HG03432 (cell line): ENCODE results near the gene BSDC1.

ENCODE experiments used
- ATAC-seq: cut with Tn5 transposase; IDR thresholded peaks from one replicate; pipeline ENCODE4 v1.9.1; 2021; ENCODE audit warnings: mild to moderate bottlenecking, moderate library complexity; ENCODE audit not compliant: unreplicated experiment

The BSDC1 gene

GRCh38 chr1:32394890-32395432 lies 720 bp upstream of the BSDC1 start:
- peak; percentile 2 for ATAC-seq

DNA sequence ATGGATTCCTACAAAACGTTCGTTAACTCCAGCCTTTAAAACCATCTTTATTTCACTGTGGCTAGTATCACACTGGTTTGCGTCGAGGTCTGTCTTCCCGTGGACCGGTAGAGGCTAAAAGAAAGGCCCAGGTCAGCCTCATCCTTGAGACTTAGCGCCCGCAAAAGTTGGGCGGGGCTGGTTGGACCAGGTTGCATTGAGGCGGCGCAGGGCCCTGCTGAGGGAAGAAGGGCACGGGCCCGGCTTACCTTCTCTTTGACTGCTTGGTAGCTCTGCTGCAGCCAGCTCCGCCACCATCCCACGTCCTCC lies 455 bp downstream of the BSDC1 start:
- ATAC-seq: peak; percentile 13

- no peak for ATAC-seq
Observed at GRCh38 chr1:32393136-32393535, 1.1 kb downstream of the BSDC1 start.

DNA sequence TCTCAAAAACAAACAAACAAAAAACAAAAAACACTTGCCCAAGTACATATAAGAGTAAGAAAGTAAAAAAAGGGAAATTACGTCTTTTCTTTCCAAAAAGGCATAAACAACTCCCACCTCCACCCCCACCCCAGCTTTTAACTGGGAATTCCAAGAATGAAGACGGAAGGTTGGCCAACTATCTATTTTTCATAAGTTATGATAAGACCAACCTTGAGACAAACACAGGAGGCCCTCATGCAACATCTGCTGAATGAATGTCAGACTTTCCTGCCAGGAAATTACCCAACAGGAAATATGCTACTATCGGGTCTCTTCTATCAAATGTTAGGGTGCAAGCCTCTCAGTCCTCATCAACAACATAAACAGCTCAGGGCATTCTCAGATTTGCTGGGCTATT lies 1.9 kb downstream of the BSDC1 start:
- ATAC-seq: no peak

DNA sequence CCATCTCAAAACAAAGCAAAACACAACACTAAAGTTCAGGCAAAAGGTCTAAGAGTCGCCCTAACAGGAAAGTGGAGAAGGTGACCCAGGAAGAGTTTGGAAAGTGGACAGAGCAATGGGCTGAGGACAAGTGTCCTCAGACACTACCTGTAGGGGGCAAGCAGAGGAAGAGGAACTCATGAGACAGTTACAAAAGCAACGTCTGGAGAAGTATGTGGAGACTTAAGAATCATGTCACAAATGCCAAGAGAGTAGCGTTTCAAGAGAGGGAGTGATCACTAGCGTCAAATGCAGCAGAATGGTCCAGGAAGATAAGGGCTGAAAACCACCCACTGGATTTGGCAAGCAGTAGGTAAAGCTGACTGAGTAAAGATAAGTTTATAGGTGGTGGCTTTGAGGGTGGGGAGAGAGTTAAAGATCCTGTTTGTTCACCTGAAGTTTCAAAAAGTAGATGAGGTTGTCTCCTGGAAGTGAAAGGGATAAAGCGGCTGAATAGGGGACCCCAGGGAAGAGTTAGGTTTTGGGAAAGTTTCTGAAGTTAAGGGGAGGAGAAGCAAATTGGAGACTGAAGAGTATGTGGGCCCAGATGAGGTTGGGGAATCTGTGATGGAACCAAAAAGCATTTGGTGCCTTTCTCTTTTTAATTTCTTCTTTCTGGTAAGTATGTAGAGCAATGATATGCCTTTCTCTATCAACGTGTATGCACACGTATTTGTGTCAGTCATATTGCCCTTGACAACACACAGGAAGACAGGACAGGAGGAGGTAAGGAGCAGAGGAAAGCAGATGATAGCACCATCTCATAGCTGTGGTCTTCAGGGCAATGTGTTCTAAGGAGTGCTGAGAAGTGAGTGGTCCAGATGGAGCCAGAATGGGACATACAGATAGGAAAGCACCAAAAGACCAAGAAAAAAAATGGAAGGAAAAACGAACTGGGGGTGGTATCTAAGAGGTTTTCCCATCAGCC lies 3.1 kb downstream of the BSDC1 start:
- ATAC-seq: no peak

- ATAC-seq: no peak
Observed at GRCh38 chr1:32388641-32389040, 5.6 kb downstream of the BSDC1 start.

- no peak for ATAC-seq
Observed at GRCh38 chr1:32386676-32387392, 7.4 kb downstream of the BSDC1 start.

GRCh38 chr1:32380057-32380456 lies 14.2 kb downstream of the BSDC1 start:
- no peak for ATAC-seq

DNA sequence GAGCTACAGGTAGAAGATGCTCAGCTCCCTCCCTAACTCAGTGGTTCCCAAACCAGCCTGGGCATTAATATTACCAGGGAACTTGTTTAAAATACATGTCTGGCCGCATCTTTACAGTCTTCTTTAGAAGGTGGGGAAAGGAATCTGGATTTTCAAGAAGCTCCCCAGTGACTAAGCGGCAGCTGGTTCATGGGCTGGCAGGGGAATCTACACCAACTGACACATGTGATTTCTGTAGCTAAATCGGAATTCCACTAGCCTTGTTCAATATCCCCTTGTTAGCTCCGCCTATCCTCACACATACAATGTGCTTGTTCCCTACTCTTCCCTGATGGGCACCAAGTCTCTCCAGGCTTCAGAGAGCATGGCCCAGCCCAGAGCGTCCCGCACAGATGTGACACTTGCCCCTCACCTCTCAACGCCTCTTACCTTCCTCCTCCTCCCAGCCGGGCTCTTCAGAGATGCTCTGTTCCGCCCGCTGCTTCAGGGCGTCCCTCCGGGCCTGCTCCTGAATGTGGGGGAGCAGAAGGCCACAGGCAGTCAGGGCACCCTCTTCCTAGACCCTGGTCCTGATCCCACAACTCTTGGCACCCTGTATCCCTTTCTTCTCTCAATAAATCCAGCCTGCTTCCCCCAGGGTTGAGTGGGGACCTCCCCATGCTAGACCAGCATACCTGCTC lies 16.6 kb downstream of the BSDC1 start:
- no peak for ATAC-seq

DNA sequence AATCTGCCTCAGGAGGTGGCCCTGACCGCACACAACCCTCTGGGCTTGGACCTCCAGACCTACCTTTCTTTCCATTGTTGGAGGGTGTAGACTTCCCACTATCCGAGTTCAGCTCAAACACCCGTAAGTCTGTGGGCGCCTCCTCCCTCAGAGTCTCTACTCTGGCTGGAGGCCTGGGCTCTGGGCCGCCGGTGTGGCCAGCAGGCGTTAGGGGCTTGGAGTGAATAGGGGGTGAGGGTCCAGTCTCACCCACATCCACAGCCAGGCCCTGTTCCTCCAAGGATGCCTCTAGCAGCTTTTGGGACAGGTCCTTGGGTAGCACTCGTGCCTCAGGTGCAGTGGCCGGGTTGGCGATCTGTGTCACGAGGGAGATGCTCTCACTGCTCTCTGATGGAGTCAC lies 18.0 kb downstream of the BSDC1 start:
- ATAC-seq: no peak

DNA sequence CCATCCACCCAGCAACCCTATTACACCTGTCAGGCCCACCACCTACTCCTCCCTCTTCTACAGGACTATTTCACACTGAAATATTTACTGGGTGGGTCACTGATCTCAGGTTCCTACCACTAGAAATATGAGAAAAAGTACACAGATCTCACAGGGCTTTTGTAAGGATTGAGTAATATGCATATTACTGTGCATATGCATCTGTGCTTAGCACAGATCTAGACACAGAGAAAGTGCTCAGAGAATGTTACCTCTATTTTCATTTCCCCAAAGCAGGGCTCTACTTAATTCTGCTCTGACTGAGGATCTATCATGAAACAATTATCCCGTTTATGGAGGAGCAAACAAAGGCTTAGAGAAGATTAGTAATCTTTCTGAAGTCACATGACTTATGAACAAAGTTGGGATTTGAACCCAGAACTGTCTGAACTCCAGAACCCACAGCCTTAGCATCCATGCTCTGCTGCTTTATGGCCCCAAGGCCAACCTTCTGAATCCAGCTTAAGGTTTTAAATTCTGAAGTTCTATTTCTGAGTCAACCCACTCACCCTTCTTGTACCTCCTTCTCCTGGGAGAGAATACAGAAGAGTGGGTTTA lies 20.1 kb downstream of the BSDC1 start:
- ATAC-seq: no peak

DNA sequence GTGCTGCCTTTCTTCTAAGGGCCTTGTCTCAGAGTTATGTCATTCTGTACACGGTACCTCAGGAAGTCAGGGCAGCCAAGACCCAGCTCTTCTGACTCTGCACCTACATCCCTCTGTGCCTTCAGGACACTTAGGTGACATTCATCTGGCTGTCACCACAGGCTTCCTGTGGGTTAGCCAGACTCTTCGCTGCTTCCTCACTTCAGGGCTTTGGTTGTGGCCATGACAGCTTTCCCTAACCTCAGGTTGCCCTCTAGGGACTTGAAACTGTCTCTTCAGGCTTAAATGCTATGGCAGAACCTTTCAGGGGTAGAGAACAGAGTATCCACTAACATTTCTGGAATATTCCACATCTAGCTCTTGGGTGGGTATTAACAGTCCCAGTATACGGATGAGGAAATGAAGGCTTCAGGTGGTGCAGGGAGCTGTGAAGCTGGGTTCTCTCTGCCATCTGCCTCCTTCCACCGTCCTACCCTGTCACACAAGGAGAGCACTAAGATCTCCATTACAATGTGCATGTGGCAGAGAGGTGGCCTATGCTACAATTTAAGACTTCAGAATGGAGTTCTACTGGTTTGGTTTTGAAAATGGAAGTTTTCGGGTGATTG lies 22.0 kb downstream of the BSDC1 start:
- ATAC-seq: no peak

DNA sequence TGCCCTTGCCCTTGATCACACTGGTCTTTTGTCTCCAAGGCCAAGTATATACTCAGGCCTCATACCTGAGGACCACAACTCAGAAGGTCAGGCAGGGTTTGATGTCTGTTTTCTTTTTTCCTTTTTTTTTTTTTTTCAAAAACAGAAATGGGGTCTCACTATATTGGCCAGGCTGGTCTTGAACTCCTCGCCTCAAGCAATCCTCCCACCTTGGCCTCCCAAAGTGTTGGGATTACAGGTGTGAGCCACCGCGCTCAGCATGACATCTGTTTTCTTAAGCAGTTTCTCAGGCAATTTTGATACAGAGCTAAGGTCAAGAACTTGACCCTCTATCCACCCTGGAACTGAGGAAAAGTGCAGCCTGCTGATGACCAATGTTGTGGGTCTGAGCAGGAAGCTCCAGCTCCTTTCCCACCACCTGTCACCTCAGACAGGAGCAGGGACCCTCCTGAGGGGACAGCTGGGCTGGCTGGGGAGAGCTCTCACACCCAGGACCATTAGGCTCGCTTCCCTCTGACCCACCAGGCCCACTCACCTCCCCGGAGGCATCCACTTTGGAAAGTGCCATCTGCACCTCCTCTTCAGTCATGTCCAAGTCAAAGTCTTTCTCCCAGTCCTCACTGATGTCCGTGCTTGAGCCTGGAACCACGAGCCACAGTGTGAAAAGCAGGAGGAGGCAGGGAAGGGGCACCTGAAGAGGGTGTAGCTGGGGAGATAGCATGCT lies 26.2 kb downstream of the BSDC1 start:
- ATAC-seq: no peak

- ATAC-seq: no peak
Observed at GRCh38 chr1:32365445-32365844, 28.8 kb downstream of the BSDC1 start.

DNA sequence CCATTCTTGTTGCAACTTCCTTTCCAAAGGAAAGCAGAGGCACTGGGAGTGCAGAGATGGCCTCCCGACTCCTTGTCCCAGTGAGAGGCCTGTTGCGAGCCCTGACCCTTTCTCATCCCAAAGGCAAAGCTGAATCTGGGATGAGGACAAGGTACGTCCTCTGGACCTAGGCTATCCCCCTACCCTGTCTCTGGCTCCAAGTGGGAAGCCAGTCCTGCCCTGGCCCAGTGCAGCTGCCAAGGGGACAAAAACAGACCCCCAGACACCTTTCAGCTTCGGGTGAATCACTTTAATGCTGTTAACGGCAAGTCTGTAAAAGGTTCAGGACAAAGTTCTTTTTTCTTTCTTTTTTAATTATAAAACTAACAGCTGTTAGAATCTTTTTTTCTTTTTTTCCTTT lies 29.4 kb downstream of the BSDC1 start:
- ATAC-seq: no peak

DNA sequence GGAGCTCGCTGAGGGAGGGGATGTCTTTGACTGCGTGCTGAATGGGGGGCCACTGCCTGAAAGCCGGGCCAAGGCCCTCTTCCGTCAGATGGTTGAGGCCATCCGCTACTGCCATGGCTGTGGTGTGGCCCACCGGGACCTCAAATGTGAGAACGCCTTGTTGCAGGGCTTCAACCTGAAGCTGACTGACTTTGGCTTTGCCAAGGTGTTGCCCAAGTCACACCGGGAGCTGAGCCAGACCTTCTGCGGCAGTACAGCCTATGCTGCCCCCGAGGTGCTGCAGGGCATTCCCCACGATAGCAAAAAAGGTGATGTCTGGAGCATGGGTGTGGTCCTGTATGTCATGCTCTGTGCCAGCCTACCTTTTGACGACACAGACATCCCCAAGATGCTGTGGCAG lies 30.5 kb downstream of the BSDC1 start:
- no peak for ATAC-seq

- ATAC-seq: no peak
Observed at GRCh38 chr1:32362474-32363313, 31.5 kb downstream of the BSDC1 start, which contains the start of the genes FAM229A and TSSK3. Gene FAM229A, minus strand, starts transcription at chr1:32362485. Its CDS starts 394 bp downstream, at chr1:32362091. Gene TSSK3, plus strand, starts transcription at chr1:32362539. Its CDS starts 163 bp downstream, at chr1:32362702.

- no peak for ATAC-seq
Observed at GRCh38 chr1:32361674-32362473, 32.4 kb downstream of the BSDC1 start.
